Prostate gland (tissue), 2 donors: Measurements from ENCODE around the gene ADPRHL1.

Experiments
- POLR2A ChIP-seq: fragments of 450-650 bp; IDR thresholded peaks from one replicate; pipeline ENCODE4 v1.6.1; 2016; ENCODE audit warnings: antibody characterized with exemption, mild to moderate bottlenecking
- POLR2AphosphoS5 ChIP-seq: sonication (generic); formaldehyde crosslinking; IDR thresholded peaks from one replicate; pipeline ENCODE4 v1.6.1; 2017; ENCODE audit warnings: antibody characterized with exemption
- TF ChIP-seq, protein P1 (sequence below), 4 experiments: fragments of 200-600 bp in 2 of 4; fragments of 450-650 bp in 2 of 4; sonication (generic) in 2 of 4; IDR thresholded peaks; 1 replicate in 3 of 4; 2 replicates in 1 of 4; pipeline ENCODE4 v1.5.1; 2016 to 2019; ENCODE audit warnings: antibody characterized with exemption in 4 of 4, mild to moderate bottlenecking in 2 of 4, moderate library complexity in 2 of 4

DNA sequence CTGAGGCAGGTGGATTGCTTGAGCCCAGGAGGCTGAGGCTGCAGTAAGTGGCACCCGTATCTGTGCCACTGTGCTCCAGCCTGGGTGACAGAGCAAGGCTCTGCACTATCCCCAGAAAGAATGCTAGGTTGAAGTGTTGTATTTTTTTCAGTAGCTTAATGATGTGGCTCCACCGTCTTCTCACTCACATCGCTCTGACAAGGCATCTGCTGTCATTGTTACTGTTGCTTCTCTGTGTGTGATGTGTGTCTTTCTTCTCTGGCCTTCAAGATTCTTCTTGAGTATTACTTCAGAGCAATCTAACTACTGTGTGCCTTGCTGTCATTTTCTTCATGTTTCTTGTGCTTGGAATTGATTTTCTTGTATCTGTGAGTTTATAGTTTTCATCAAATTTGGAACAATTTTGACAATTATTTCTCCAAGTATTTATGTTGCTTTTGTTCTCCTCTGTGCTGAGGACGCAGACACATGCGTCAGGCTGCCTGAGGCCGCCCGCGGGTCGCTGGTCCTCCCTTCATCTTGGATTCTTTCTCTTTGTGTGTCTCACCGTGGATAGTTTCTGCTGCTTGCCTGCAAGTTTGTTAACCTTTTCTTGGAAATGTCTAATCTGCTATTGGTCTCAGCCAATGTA lies 10.8 kb downstream of the ADPRHL1 start:
- TF ChIP-seq, protein P1, sequence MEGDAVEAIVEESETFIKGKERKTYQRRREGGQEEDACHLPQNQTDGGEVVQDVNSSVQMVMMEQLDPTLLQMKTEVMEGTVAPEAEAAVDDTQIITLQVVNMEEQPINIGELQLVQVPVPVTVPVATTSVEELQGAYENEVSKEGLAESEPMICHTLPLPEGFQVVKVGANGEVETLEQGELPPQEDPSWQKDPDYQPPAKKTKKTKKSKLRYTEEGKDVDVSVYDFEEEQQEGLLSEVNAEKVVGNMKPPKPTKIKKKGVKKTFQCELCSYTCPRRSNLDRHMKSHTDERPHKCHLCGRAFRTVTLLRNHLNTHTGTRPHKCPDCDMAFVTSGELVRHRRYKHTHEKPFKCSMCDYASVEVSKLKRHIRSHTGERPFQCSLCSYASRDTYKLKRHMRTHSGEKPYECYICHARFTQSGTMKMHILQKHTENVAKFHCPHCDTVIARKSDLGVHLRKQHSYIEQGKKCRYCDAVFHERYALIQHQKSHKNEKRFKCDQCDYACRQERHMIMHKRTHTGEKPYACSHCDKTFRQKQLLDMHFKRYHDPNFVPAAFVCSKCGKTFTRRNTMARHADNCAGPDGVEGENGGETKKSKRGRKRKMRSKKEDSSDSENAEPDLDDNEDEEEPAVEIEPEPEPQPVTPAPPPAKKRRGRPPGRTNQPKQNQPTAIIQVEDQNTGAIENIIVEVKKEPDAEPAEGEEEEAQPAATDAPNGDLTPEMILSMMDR (IDR thresholded peaks at IDR 0.05): no peak
- no peak for TF ChIP-seq POLR2A
- TF ChIP-seq POLR2AphosphoS5: no peak
